Esophagus squamous epithelium (tissue), 4 donors: Measurements from ENCODE around the gene MBNL1.

Source experiments
- CTCF ChIP-seq, 6 experiments: fragments of 450-650 bp in 4 of 6; fragments of 200-600 bp in 2 of 6; sonication (generic) in 2 of 6; IDR thresholded peaks; one replicate each; pipeline ENCODE4 v1.5.1; 2016 to 2019; ENCODE audit warnings: antibody characterized with exemption in 6 of 6, mild to moderate bottlenecking in 4 of 6, moderate library complexity in 4 of 6
- POLR2A ChIP-seq, 4 donors: fragments of 450-650 bp; IDR thresholded peaks; one replicate each; pipeline ENCODE4 v1.6.1; 2017; ENCODE audit warnings: antibody characterized with exemption in 4 of 4, mild to moderate bottlenecking in 4 of 4, moderate library complexity in 3 of 4

DNA sequence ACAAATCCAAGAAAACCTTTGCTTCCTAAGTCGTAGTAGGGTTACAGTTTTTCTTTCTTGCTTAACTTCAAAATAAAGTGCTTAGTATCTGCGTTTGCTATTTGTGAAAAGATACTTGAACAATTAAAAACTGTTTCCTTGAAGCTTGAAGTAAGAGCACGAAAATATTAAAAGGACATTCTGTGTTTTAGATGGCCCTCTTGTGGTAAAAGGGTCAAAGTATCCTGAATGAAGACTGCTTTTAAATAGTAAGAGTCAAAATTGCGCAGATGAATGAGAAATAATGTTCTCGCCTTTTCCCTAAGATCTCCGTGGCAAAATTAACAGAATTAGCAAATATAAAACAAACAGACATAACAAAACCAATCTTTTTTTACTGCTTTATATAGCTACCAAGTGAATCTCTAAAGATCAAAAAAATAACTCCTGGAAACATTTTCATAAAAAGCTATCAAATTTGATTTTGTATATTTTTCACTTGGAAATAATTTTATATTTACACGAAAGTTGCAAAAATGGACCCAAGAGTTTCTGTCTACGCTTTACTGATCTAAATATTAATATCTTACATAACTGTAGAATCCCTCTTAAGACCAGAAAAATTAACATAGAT, 175.4 kb downstream of the MBNL1 start:
- TF ChIP-seq CTCF (IDR thresholded peaks at IDR 0.05) (peak; percentile 54 to 89 (median 70)), POLR2A (IDR thresholded peaks at IDR 0.05) (no peak)
